CD4-positive, alpha-beta T cell treated with Interleukin-4 for 4 hours (primary cell): ENCODE measurements around the gene EIF5A.

ENCODE experiments used
- DNase-seq: peaks from one replicate; pipeline ENCODE4 v3.0.0-alpha.2; 2020

The EIF5A gene

DNA sequence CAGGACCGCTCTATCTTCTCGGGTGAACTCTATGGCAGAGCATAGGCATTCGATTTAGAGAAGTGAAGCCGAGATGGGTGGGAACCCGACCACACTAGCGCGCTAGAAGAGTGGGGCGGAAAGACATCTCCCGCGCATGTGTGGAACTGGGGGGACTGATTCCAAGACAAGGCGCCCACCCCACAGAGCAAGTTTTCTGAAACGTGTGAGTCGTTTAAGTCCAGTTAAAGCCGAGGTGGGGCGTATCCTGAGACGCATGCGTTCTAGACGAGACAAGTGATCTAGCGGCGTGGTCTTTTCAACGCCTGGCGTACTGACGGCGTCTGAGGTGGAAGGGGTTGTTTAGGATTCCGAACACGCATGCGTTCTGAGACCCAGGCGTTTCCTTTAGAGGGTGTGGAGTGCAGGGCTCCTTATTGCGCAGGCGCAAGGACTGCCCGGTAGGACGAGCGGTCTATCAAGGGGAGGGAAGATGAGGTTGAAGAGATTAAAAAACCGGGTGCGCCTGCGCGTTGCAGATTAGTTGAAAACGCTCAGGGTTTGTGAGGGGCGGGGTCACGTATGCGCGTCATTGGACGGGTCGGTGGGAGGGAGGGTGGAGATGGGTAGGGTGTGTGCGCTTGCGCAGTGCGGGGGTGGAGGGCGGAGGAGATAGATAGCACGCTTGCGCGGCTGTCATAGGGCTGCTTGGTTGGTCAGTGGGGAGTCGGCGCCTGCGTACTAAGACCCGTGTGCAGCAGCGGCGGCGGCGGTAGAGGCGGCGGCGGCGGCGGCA is at the start of gene EIF5A:
Gene EIF5A, plus strand, starts transcription at position 718 of the 775 bp plus-strand sequence. CDS start 2,008 bp downstream, outside the sequence.
- DNase-seq = peak; percentile 100

DNA sequence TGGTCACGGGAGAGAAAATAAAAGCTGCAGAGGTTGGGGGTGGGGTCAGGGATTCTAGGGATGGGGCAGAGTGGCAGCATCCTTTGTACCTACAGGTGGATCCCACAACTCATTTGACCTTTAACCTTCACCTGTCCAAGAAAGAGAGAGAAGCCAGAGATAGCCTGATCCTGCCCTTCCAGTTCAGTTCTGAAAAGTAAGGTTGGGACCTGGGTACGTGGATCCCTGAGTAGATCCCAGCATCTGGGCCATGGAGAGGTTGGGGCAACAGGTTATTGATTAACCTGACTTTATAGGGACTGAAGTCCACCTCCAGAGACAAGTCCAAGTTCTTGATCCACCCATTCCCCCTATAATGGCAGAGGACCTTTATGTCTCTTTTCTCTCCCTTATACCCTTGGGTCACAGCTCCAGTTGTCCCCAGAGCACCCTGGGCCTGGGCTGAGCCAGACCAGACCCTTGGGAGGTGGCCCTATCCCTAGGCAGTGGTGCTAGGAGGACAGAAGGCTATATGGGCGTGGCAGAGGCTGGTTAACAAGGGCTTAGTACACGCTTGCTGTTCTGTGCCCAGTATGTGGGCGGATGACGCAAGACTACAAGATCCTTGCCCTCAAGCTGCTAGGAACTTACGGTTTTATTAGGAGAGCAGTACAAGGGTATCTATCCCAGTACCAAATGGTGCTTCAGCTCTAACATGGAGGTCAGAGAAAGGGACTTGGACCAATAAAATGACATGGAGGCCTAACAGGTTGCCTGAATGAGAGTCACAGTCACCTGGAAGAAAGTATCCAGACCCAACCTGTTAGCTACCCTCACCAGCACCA is 48.5 kb upstream of the EIF5A start:
- DNase-seq = no peak

DNA sequence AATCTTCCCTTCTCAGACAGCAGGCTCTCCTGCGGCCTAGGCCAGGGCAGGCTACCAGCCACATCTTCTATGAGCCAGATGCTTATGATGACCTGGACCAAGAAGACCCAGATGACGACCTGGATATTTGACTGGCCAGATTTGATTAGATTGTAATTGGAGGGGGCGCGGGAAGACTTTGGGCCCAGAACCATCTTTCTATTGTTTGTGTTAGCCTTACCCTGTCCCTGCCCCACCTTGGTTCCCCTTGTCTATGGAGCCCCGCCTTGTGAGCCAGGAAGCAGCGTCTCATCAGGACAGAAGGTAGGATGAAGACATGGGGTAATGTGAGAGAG is 47.9 kb upstream of the EIF5A start:
- no peak for DNase-seq

DNA sequence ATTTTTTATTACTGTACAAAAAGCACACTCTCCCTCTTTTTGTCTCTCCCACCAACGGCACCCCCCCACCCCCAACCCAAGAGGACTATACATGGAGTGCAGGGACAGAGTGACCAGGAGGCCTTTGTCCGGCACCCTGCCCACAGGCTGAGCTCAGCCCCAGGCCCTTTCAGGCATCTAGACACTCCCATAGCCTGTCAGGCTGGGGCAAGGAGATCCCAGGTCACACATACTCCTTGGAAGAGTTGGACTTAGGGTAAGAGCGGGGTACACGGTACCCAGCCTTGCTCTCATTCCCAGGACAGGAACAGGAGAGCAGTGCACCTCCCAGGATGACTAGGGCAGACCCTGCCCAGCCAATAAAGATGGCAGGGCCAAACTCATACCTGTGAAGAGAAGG is 47.3 kb upstream of the EIF5A start:
- no peak for DNase-seq

DNA sequence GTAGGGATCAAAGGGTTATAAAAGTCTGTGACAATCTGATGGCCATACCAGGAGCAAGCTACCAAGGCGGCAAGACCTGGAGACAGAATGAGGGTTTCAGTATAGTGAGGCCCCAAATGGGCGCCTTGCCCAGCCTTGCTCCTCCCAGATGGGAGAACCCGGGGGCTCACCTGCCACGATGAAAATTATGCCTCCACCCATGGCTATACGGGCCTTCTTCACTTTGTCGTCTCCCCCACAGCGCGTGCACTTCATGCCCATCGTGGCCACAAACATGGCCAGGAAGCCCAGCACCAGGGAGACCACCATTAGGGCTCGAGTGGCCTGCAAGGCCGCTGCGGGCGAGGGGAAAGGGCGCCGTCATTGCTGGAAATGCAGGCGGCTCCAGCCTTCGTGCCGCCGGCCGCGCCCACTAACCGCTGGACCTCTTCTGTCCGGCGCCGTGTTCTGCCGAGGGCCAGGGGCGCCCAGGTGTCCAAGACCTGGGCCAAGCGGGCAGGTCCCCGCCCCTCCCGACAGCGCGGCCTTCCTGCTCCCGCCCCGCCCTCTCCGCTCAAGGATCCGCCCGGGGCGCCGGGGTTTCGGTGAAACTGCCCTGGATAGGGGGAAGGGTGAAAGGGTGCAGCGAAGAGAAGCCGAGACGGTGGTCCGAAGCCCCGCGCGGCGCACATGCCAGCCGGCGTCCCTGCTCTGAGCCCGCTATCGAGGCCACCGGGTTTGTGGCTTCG is 46.6 kb upstream of the EIF5A start:
- no peak for DNase-seq

DNA sequence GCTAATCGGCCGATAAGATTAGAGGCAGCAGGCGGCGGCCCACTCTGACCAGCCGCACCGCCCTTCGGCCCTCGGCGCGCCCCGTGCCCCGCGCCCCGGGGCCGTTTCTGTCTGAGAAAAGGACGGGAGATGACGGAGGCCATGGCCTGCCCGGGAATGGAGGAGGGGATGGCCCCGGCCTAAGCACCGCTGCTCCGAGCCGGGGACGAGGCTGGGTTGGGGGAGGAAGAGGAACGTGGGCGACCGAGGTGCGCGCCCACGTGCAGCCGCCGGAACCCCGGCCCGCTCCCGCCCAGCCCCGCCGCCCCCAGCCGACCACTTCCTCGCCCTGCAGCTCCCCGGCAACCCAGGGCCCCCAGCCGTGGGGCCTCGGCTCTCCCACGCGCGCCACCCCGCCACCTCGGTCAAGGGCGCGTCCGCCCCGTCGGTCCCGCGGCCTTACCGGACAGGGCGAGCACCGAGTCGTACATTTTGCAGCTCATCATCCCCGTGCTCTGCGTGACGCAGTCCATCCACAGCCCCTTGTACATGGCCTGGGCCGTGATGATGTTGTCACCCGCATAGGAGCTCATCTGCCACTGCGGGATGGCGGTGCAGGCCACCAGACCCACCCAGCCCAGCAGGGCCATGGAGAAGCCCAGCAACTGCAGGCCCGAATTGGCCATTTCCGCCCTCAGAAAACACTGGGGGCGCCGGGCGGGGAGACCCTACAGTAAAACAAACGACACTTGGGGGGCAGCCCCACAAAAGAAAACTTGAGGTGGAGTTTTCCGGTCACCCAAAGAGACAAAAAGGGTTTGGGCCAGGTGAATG is 45.8 kb upstream of the EIF5A start:
- no peak for DNase-seq

DNA sequence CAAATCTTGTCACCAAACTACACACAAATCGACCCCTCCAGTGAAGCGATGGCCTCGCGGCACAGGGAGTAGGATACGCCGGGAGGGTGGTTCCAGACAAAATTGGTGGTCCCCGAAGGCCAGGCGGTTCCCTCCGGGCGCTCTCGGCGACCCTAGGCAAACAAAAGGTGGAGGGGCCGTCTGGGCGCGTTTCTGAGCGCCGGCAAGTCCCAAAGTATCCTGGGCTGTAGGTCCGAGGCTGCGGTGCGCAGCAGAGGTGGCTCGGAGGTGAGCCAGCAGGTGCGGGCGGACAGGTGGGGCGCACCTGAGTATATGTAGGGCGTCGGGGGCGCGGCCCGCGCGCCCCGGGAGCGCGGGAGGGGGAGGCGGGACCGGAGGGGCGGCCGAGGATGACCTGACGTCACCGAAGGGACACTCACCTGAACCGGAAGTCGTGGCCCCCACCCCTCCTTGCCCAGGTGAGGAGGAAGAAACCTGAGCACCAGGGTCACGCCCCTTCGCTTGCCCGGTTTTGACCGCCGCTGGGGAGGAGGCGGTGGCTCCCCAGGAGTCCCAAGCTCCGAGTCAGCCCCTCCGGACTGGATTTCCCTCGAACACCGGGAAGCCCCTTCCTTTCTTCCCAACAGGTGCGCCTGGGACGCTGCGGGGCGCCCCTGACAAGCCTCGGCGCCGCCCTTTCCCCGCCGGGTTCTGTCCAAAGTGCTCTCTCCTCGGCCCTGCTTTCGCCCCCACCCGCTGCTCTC is 45.1 kb upstream of the EIF5A start, which contains the start of gene CLDN7:
Gene CLDN7, minus strand, starts transcription at position 287 of the 743 bp plus-strand sequence. CDS start 435 bp downstream, outside the sequence.
- no peak for DNase-seq

DNA sequence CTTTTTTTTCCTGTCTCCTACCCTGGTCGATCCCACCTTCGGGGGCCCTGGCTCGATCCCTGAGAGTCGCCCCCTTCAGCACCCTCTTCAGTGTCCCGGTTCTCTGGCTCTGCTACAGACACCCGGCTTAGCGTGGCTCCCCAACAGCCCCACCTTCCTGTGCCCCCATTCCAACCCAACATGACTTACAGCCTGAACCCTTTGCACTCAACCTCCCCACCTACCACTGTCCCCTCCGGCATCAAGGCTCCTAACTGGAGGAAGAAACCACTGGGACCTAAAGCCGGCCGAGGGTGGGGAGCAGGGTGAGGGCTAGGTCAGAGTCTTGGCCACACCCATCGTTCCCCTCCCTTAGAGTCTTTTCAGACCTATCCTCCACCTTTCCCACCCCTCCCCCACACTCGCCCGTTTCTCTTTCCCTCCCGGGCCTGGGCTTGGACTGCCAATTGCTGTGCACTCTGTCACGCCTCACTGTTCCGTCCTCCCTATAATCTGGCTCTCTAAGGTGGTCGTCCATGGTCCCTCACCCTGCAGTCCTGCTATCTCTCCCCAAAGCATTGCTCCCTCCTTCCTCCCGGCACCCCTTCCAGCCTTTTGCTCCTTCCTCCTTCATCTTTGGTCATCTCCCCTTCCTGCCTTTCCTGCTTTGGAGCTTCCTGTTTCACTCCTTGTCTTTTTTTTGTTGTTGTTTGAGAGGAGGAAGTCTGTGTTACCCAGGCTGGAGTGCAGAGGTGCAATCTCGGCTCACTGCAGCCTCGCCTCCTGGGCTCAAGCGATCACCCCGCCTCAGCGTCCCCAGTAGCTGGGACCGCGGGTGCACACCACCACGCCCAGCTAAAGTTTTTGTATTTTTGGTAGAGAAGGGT is 44.3 kb upstream of the EIF5A start:
- no peak for DNase-seq

DNA sequence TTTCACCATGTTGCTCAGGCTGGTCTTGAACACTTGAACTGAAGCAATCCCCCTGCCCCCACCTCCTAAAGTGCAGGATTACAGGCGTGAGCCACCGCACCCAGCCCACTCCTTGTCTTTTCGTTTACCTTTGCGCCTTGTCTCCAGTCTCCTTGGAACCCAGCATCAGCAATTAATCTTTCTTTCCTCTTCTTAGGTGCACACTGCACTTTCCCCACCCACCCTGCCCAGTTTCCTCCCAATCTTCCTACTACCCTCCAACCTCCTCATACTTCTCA is 43.7 kb upstream of the EIF5A start:
- no peak for DNase-seq

DNA sequence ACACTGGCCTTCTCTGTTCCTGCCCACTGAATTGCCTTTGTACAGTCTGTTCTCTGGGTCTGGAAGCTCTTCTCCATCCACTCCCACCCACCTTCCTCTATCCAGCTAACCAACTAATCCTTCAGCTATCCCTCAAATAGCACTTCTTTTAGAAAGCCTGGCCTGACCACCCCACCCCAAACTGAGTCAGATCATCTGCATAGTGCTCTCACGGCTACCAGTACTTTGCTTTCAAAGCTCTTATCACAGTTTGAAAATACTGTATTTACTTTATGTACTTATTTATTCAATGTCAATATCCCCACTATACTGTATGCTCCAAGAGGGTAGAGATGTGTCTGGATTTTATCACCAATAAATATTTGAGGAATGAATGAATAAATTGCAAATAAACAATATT is 40.6 kb upstream of the EIF5A start:
- DNase-seq = no peak

DNA sequence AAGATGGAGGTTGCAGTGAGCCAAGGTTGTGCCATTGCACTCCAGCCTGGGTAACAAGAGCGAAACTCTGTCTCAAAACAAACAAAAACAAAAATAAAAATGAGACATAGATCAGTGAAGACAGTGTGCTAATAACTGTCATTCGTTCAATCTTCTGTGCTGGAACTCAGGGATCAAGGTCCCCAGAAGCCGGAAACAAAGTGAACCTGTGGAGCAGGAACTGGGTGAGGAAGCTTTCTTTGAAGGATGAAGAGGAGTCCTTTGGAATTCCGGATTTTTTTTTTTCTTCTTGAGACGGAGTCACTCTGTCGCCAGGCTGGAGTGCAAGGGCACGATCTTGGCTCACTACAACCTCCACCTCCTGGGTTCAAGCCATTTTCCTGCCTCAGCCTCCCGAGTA is 28.0 kb upstream of the EIF5A start:
- no peak for DNase-seq

DNA sequence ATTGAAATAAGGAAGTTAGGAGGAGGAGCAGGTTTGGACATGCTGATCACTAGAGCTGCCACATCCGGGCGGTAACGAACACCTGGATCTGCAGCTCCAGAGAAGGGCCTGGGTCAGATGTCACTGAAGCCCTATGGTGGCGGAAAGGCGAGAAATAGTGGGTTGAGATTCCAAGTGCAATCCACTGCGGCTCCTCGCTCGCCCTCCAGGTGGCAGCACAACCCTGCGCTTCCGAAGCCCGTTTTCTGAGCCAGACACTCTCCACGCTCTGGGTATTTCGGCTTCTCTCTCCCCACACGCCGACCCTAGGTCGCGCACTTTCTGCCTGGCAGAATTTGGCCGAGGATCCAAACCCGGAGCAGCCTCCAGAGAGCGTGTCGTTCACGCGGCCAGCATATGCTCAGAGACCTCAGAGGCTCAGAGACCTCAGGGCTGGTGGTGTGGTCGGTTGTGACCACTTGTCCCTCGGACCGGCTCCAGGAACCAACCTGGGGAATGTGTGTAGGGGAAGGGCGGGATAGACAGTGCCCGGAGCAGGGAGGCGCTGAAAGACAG is 26.8 kb upstream of the EIF5A start:
- DNase-seq = peak; percentile 85

DNA sequence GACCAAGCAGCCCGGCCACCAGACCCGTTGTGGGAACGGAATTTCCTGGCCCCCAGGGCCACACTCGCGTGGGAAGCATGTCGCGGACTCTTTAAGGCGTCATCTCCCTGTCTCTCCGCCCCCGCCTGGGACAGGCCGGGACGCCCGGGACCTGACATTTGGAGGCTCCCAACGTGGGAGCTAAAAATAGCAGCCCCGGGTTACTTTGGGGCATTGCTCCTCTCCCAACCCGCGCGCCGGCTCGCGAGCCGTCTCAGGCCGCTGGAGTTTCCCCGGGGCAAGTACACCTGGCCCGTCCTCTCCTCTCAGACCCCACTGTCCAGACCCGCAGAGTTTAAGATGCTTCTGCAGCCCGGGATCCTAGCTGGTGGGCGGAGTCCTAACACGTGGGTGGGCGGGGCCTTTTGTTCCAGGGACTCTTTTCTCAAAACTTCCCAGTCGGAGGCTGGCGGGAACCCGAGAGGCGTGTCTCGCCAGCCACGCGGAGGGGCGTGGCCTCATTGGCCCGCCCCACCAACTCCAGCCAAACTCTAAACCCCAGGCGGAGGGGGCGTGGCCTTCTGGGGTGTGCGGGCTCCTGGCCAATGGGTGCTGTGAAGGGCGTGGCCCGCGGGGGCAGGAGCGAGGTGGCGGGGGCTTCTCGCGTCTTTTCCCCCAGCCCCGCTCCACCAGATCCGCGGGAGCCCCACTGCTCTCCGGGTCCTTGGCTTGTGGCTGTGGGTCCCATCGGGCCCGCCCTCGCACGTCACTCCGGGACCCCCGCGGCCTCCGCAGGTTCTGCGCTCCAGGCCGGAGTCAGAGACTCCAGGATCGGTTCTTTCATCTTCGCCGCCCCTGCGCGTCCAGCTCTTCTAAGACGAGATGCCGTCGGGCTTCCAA is 26.1 kb upstream of the EIF5A start, which contains the start of gene SLC2A4:
Gene SLC2A4, plus strand, starts transcription at position 645 of the 879 bp plus-strand sequence. Its CDS starts 217 bp downstream, at position 862.
- DNase-seq = peak; percentile 75

DNA sequence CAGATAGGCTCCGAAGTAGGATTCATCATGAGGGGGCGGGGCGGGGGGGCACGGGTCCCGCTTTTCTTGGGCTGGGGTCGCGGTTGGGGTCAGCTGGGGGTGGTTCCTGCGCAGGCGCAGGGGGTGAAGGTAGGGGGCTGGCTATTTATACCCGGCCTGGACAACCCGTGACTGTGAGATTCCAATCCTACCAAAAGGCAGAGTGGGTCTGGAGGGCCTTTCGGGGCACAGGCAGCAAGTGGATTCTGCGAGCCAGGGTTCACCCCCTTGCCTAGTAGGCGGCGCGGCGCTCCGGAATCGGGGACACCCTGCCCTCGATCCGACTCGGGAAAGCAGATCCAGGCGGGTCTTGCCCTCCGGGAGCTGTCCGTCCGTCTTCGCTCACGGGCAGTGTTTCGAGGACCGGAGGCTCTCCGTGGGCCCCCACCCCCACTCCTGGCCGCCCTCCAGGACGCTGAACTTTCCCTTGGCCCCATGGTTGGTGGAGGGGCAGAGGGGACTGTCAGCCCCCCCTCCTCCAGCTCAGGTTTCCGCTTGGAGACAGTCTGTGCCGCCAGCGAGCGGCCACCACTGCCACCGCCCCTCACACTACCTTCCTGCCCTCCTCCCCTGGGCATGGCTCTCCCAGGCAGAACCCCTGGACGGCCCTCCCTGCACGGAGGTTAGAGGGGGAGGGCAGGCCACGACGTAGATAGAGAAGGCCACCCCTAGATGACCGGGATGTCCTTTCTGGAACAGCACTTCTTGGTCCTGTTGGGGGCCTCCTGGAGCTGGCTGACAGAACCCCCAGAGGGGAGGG is 25.3 kb upstream of the EIF5A start:
- no peak for DNase-seq

DNA sequence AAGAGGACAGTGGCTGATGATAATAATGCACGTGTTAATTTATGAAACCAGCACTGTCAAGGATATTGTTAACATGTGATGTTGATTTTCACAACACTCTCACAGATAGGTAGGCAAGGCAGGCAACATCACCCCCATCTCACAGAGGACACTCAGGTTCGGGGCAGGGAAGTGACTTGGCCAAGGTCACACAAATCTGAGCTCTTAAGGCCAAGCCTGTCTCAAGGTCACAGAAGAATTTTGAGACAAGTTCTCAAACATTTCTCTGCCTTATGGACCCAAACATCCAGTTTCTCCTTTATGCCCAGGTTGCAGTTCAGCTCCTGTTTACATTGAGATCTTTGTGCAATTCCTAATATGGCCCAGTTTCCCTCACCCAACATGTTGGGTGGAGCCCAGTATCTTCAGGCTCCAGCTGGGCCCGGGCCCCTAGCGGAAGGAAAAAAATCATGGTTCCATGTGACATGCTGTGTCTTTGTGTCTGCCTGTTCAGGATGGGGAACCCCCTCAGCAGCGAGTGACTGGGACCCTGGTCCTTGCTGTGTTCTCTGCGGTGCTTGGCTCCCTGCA is 24.6 kb upstream of the EIF5A start:
- no peak for DNase-seq

DNA sequence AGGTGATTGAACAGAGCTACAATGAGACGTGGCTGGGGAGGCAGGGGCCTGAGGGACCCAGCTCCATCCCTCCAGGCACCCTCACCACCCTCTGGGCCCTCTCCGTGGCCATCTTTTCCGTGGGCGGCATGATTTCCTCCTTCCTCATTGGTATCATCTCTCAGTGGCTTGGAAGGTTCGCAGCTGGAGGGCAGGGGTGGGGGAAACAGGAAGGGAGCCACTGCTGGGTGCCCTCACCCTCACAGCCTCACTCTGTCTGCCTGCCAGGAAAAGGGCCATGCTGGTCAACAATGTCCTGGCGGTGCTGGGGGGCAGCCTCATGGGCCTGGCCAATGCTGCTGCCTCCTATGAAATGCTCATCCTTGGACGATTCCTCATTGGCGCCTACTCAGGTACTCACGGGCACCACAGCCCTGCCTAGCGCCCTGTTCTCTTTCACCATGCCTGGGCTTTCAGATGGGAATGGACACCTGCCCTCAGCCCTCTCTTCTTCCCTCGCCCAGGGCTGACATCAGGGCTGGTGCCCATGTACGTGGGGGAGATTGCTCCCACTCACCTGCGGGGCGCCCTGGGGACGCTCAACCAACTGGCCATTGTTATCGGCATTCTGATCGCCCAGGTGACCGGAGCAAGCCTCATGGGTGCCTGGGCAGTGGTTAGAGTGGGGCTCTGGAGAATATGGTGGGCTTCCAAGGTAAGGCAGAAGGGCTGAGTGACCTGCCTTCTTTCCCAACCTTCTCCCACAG is 23.8 kb upstream of the EIF5A start:
- no peak for DNase-seq

DNA sequence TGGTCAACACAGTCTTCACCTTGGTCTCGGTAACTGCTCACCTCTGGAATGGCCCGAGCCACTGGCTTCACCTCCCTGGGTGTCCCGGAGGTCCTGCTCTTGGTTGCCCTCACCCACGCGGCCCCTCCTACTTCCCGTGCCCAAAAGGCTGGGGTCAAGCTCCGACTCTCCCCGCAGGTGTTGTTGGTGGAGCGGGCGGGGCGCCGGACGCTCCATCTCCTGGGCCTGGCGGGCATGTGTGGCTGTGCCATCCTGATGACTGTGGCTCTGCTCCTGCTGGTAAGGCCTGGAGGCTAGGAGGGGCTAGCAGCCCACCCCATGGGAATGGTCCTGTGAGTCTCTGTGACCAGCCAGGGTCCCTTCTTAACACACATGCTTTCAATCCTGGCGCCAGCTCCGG is 22.5 kb upstream of the EIF5A start:
- DNase-seq = no peak

DNA sequence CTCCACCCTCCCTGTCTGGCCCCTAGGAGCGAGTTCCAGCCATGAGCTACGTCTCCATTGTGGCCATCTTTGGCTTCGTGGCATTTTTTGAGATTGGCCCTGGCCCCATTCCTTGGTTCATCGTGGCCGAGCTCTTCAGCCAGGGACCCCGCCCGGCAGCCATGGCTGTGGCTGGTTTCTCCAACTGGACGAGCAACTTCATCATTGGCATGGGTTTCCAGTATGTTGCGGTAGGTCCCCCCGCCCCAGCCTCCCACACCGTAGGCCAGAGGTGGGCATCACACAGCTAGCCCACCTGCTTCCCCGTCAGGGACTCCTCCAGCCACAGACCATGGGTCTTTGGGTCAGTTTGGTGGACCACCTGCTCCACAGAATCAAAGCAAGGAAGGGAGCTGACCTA is 21.7 kb upstream of the EIF5A start:
- DNase-seq = no peak
